ENCODE data around the gene POU3F3.

DNA sequence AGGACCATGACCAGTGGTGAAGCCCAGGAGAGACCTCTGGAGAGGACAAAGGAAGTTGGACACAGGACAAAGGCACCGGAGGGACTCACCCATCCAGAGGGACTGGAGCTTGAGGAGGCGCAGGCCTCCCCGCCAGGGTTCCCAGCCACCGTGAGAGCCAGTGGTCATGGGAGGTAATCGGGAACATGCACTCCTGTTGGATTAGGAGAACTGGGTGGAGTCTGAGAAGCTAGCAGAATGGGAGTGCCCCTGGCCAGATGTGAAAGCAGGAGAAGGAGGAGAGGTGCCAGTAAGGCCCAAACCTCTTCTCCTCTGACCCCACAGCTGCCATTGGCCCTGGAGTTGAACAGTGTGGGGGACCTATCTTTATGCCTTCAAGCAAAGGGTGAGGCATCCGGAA lies 20.3 kb downstream of the POU3F3 start:
- TF ChIP-seq RFX5 (IDR thresholded peaks at IDR 0.05; ENCODE audit: borderline replicate concordance, low read depth, low read length) = no peak
- no peak for TF ChIP-seq PHF8 (conservative IDR thresholded peaks at IDR 0.05; ENCODE audit: low read depth, low read length)
- no peak for TF ChIP-seq KDM1A (IDR thresholded peaks at IDR 0.05; ENCODE audit: borderline replicate concordance, low read length)
